ENCODE measurements around the gene CALML3.
A peak's percentile ranks its signal among the peaks of the same experiment; 100 is the strongest.

CALML3 gene

GRCh38 chr10:5528989-5529701 is 4.4 kb downstream of the CALML3 start:
- no peak for DNase-seq

- no peak for DNase-seq
Measured at GRCh38 chr10:5529702-5530411, 5.1 kb downstream of the CALML3 start.

- no peak for DNase-seq
Measured at GRCh38 chr10:5530412-5530806, 5.6 kb downstream of the CALML3 start.

GRCh38 chr10:5530846-5531557 is 6.2 kb downstream of the CALML3 start:
- DNase-seq = no peak

- DNase-seq = no peak
Measured at GRCh38 chr10:5531558-5532306, 7.0 kb downstream of the CALML3 start.

- no peak for DNase-seq
Measured at GRCh38 chr10:5532307-5532605, 7.5 kb downstream of the CALML3 start.

- DNase-seq = no peak
Measured at GRCh38 chr10:5532618-5533097, 7.9 kb downstream of the CALML3 start.

- no peak for DNase-seq
Measured at GRCh38 chr10:5533098-5533731, 8.5 kb downstream of the CALML3 start.

GRCh38 chr10:5534051-5534821 is 9.5 kb downstream of the CALML3 start:
- DNase-seq = no peak

GRCh38 chr10:5534880-5535856 is 10.4 kb downstream of the CALML3 start:
- peak; percentile 79 for DNase-seq

GRCh38 chr10:5536486-5537081 is 11.8 kb downstream of the CALML3 start:
- DNase-seq = no peak

- DNase-seq = no peak
Measured at GRCh38 chr10:5537684-5538083, 12.9 kb downstream of the CALML3 start.

- peak; percentile 54 for DNase-seq
Measured at GRCh38 chr10:5538446-5538845, 13.7 kb downstream of the CALML3 start.

- DNase-seq = no peak
Measured at GRCh38 chr10:5538892-5539651, 14.3 kb downstream of the CALML3 start.

- DNase-seq = no peak
Measured at GRCh38 chr10:5540080-5540479, 15.3 kb downstream of the CALML3 start.

- DNase-seq = no peak
Measured at GRCh38 chr10:5540891-5541290, 16.1 kb downstream of the CALML3 start.

GRCh38 chr10:5542100-5542499 is 17.3 kb downstream of the CALML3 start:
- DNase-seq = no peak

GRCh38 chr10:5543623-5544022 is 18.9 kb downstream of the CALML3 start:
- DNase-seq = peak; percentile 34

- no peak for DNase-seq
Measured at GRCh38 chr10:5544216-5544805, 19.6 kb downstream of the CALML3 start.
